Neutrophil (primary cell): ENCODE results near the gene KCTD16.

Source experiments
- H3K27ac ChIP-seq: fragments of 200-600 bp; sonication (generic); 2 replicates; pipeline ENCODE4 v1.5.1; 2016; ENCODE audit warnings: mild to moderate bottlenecking, moderate library complexity
- H3K27me3 ChIP-seq: fragments of 200-600 bp; sonication (generic); 2 replicates; pipeline ENCODE4 v1.6.0; 2016; ENCODE audit warnings: mild to moderate bottlenecking
- H3K36me3 ChIP-seq: fragments of 200-600 bp; sonication (generic); 2 replicates; pipeline ENCODE4 v1.5.1; 2017
- H3K4me1 ChIP-seq, 2 experiments: fragments of 200-600 bp in 1 of 2; sonication (generic) in 1 of 2; 1 replicate in 1 of 2; 2 replicates in 1 of 2; pipeline versions ENCODE4 v1.5.1 to v1.6.1; 2013 to 2016; ENCODE audit warnings: low read depth in 1 of 2, low read length in 1 of 2, mild to moderate bottlenecking in 1 of 2, moderate library complexity in 1 of 2; ENCODE audit not compliant: control insufficient read depth in 1 of 2, insufficient read depth in 1 of 2
- H3K4me3 ChIP-seq, 2 experiments: fragments of 200-600 bp in 1 of 2; sonication (generic) in 1 of 2; 1 replicate in 1 of 2; 2 replicates in 1 of 2; pipeline ENCODE4 v1.5.1; 2013 to 2016; ENCODE audit warnings: low read depth in 1 of 2, low read length in 1 of 2, mild to moderate bottlenecking in 1 of 2, moderate library complexity in 1 of 2
- H3K9me3 ChIP-seq: fragments of 200-600 bp; sonication (generic); 2 replicates; pipeline ENCODE4 v1.5.1; 2016
- TF ChIP-seq, protein P1 (sequence below): fragments of 200-600 bp; sonication (generic); IDR thresholded peaks from 2 replicates; pipeline ENCODE4 v1.5.1; 2016; ENCODE audit warnings: antibody characterized with exemption

The KCTD16 gene

DNA sequence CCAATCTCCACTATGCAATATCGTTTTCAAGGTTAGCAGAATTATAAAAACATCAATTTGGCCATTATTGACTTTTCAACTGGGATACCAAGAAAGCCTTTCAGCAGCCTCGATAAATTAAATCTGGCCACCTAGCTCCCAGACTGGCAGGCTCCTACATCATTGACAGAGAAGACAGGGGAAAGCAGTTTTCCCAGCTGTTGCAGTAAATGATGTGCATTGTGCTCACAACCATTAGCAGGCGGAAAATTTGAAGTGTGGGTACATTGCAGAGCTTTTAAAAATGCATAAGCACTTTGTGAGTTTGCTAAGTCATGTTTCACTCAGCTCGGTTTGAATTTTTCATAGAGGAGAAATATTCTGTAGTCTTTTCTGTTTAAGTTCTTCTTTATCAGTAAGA, 297.9 kb downstream of the KCTD16 start:
- Histone ChIP-seq H3K27ac (no peak overlapping the region), H3K4me1 (no peaks in the 10 kb centered on the region), H3K27me3 (no peaks in the 10 kb centered on the region), H3K36me3 (no peaks in the 10 kb centered on the region), H3K9me3 (no peaks in the 10 kb centered on the region), H3K4me3 (no peak overlapping the region)
- TF ChIP-seq, protein P1, sequence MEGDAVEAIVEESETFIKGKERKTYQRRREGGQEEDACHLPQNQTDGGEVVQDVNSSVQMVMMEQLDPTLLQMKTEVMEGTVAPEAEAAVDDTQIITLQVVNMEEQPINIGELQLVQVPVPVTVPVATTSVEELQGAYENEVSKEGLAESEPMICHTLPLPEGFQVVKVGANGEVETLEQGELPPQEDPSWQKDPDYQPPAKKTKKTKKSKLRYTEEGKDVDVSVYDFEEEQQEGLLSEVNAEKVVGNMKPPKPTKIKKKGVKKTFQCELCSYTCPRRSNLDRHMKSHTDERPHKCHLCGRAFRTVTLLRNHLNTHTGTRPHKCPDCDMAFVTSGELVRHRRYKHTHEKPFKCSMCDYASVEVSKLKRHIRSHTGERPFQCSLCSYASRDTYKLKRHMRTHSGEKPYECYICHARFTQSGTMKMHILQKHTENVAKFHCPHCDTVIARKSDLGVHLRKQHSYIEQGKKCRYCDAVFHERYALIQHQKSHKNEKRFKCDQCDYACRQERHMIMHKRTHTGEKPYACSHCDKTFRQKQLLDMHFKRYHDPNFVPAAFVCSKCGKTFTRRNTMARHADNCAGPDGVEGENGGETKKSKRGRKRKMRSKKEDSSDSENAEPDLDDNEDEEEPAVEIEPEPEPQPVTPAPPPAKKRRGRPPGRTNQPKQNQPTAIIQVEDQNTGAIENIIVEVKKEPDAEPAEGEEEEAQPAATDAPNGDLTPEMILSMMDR, result no peak

DNA sequence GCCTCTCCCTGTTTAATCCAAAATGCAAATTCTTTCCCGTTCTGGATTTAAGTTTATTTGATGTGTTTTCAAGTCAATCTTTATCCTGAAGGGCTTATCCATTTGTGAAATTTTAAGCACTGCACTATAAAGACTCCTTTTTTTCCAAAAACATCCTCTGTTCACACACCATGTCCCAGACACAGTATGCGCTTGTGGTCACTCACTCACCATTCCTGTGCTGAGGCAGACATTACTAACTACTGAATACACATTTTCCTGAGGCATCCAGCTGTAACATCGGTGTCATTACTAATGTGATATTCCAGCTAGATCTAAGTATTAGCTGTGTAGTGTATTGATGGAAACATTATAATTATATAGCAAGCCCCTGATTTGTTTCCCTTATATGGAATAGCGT, 298.4 kb downstream of the KCTD16 start:
- H3K27ac ChIP-seq, result no peak overlapping the region
- H3K27me3 ChIP-seq, result no peaks in the 10 kb centered on the region
- no peaks in the 10 kb centered on the region for H3K4me1 ChIP-seq
- H3K9me3 ChIP-seq, result no peaks in the 10 kb centered on the region
- TF ChIP-seq, protein P1, result no peak
- no peaks in the 10 kb centered on the region for H3K36me3 ChIP-seq
- no peak overlapping the region for H3K4me3 ChIP-seq

DNA sequence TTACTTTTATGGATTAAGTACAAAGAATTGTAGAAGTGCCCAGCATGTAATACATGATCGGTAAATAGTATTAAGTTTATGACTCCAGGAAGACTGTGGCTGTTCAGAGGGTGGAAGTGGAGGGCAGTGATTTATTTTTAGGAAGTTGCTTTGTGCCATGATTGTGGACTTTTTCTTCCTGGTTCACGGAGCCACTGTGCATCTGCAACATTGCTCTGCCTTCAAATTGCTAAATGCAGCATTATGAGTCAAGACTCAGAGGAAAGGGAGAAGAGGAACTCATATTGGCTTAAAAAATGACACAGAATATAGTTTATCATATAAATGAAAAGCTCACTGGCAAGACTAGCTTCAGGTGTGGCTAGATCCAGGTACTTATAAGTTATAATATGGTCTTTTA, 301.5 kb downstream of the KCTD16 start:
- H3K4me3 ChIP-seq, result no peak overlapping the region
- H3K4me1 ChIP-seq, result no peaks in the 10 kb centered on the region
- no peaks in the 10 kb centered on the region for H3K27me3 ChIP-seq
- no peak overlapping the region for H3K27ac ChIP-seq
- no peaks in the 10 kb centered on the region for H3K9me3 ChIP-seq
- no peaks in the 10 kb centered on the region for H3K36me3 ChIP-seq
- TF ChIP-seq, protein P1, result no peak

DNA sequence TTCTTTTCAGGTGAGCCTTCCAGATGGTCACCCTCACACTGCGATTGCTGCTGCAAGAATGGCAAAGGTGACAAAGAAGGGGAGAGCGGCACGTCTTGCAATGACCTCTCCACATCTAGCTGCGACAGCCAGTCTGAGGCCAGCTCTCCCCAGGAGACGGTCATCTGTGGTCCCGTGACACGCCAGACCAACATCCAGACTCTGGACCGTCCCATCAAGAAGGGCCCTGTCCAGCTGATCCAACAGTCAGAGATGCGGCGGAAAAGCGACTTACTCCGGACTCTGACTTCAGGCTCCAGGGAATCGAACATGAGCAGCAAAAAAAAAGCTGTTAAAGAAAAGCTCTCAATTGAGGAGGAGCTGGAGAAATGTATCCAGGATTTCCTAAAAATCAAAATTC, 303.0 kb downstream of the KCTD16 start:
- Histone ChIP-seq H3K4me3 (no peak overlapping the region), H3K4me1 (no peaks in the 10 kb centered on the region), H3K27ac (no peak overlapping the region), H3K9me3 (no peaks in the 10 kb centered on the region), H3K27me3 (no peaks in the 10 kb centered on the region), H3K36me3 (no peaks in the 10 kb centered on the region)
- TF ChIP-seq, protein P1, result no peak

DNA sequence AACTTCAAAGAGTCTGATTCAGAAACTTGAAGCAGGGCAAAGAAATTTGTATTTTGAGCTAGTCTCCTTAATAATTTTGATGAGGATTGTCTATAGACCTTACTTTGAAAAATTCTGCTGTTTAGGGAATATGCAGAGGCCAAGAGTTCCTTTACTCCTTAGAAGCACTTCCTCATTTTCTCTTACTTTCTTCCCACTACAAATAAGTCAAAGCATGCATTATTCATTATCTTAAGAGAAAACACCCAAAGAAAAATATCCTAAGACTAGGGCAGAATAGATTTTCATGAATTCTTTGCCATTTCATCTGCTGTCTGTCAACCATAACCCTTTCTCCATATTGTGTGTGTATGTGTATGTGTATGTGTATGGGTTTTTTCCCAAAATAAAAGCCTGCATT, 307.9 kb downstream of the KCTD16 start:
- Histone ChIP-seq H3K9me3 (no peaks in the 10 kb centered on the region), H3K4me1 (no peaks in the 10 kb centered on the region), H3K27ac (no peak overlapping the region), H3K4me3 (no peak overlapping the region), H3K27me3 (no peaks in the 10 kb centered on the region), H3K36me3 (no peaks in the 10 kb centered on the region)
- TF ChIP-seq, protein P1, result no peak

DNA sequence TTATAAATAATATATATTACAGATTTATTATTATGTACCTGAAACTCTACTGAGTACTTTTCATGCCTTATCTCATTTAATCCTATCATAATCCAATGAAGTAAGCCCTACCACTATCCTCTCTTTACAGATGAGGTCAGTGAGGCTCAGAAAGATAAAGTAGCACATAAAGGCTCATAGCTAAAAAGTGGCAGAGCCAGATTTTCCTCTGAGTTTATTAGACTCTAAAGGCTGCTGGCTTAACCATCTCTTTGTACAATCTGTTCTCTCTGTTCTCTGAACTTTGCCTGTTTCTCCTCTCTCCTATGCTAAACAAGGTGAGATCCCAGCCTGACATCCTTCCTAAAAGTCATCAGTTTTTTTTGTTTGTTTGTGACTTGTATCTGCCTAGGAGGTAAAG, 311.2 kb downstream of the KCTD16 start:
- TF ChIP-seq, protein P1, result no peak
- Histone ChIP-seq H3K36me3 (no peaks in the 10 kb centered on the region), H3K27me3 (no peaks in the 10 kb centered on the region), H3K4me1 (no peaks in the 10 kb centered on the region), H3K9me3 (no peaks in the 10 kb centered on the region), H3K4me3 (no peak overlapping the region), H3K27ac (no peak overlapping the region)
